GM12873 (cell line): Measurements from ENCODE around the gene SPDYE1.
"Not testable (repeated sequence)": the region's sequence is repeated elsewhere in the genome, so short reads cannot be mapped to it uniquely, and the experiment has no call there.

Experiments used
- TF ChIP-seq, protein P1 (sequence below): IDR thresholded peaks from 2 replicates; pipeline ENCODE4 v1.5.1; 2012; ENCODE audit warnings: low read depth, mild to moderate bottlenecking, moderate library complexity, low read length, control low read depth; ENCODE audit not compliant: insufficient read depth; ENCODE audit errors: missing control alignments

SPDYE1 gene

GRCh38 chr7:43997532-43997931, at the start of gene SPDYE1:
Gene SPDYE1 (plus strand): TSS chr7:43997897. CDS start chr7:43999950, 2,053 bp downstream.
- TF ChIP-seq, protein P1, sequence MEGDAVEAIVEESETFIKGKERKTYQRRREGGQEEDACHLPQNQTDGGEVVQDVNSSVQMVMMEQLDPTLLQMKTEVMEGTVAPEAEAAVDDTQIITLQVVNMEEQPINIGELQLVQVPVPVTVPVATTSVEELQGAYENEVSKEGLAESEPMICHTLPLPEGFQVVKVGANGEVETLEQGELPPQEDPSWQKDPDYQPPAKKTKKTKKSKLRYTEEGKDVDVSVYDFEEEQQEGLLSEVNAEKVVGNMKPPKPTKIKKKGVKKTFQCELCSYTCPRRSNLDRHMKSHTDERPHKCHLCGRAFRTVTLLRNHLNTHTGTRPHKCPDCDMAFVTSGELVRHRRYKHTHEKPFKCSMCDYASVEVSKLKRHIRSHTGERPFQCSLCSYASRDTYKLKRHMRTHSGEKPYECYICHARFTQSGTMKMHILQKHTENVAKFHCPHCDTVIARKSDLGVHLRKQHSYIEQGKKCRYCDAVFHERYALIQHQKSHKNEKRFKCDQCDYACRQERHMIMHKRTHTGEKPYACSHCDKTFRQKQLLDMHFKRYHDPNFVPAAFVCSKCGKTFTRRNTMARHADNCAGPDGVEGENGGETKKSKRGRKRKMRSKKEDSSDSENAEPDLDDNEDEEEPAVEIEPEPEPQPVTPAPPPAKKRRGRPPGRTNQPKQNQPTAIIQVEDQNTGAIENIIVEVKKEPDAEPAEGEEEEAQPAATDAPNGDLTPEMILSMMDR = not testable (repeated sequence)

GRCh38 chr7:43952028-43952427, 45.7 kb upstream of the SPDYE1 start:
- TF ChIP-seq, protein P1 = no peak

GRCh38 chr7:43953071-43953470, 44.6 kb upstream of the SPDYE1 start:
- TF ChIP-seq, protein P1 = no peak

DNA sequence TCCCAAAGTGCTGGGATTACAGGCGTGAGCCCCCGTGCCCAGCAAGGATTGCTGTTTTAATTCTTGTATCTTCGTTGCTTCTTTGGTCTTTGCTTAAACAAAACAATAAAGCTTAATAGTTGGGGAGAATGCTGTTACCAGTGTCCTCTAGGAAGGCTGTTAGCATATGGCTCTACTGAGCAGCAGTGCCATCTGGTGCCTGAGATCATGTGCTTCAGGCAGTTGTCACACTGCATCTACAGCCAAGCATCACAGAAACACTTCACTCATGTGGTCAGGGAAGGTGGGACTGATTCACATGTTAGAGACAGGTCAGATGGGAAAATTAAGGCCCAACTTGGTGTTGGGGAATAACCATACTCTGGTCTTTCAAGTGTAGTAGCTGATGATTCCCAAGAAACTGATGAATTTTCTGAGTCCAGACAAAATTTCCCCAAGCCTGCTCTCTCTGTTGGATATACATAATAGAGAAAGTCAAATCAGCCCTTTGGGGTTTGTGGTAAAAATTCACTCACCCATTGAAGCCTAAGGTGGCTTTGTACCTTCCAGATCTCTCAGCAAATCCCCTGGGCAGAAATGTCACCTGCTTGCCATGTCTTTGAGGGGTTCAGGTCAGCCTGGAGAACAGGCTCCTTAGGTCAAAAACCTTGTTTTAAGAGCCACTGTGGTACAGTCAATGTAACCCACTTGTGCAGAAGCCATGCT, 43.0 kb upstream of the SPDYE1 start:
- TF ChIP-seq, protein P1 = peak; percentile 66

GRCh38 chr7:43956027-43956426, 41.7 kb upstream of the SPDYE1 start:
- TF ChIP-seq, protein P1 = no peak

DNA sequence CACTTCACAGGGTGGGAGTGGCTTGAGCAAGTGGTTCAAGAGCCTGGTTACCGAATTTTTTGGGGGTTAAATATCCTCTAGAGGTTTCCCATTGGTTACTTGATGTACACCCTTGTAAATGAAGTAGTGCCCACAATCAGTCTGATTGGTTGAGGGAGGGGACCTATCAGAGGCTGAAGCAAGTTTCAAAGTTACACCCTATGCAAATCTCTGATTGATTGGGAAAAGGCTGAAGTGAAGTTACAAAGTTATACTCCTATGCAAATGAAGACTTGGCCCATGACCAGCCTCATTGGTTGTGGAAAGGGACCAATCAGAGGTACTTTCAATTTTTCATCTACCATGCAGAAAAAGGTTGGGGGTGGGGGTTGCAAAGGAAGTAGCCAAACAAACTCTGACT, 36.8 kb upstream of the SPDYE1 start:
- TF ChIP-seq, protein P1 = no peak

DNA sequence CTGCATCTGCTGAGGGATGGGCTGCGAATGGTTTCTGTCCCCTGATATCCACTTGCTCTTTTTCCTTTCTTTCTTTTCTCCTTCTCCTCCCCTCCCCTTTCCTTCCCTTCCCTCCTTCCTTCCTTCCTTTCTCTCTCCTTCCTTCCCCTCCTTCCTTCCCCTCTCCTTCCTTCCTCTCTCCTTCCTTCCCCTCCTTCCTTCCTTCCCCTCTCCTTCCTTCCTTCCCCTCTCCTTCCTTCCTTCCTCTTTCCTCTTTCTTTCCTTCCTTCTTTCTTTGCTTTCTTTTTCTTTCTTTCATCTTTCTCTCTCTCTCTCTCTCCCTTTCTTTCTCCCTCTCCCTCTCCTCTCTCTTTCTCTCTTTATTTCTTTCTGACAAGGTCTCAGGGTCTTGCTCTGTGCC, 20.2 kb upstream of the SPDYE1 start:
- TF ChIP-seq, protein P1 = no peak
